ENCODE measurements around the gene MKNK2. TPM values are rescaled to one million over a fixed set of nuclear protein-coding genes. Genes with fewer than 3 reads are reported as not detected.

MKNK2 gene
- total RNA-seq, 1 donor: 82.5 TPM

GRCh38 chr19:2062389-2062729 lies 11.3 kb upstream of the MKNK2 start:
- Histone ChIP-seq H3K9me3 (ENCODE audit: low read depth, low read length) (no peaks in the 10 kb centered on the region), H3K36me3 (ENCODE audit: insufficient read depth, low read length) (no peaks in the 10 kb centered on the region), H4K20me1 (ENCODE audit: insufficient read depth, low read length) (no peaks in the 10 kb centered on the region), H3K4me3 (ENCODE audit: insufficient read depth, low read length) (peak overlapping the region; percentile 82), H2AFZ (ENCODE audit: low read length) (peak overlapping the region; percentile 93), H3K4me1 (ENCODE audit: insufficient read depth, low read length) (peaks cover 29% of the 10 kb centered on the region), H3K4me2 (ENCODE audit: insufficient read depth, low read length) (peak overlapping the region; percentile 93), H3K79me2 (ENCODE audit: insufficient read depth, low read length) (no peaks in the 10 kb centered on the region), H3K27me3 (ENCODE audit: insufficient read depth, low read length) (no peaks in the 10 kb centered on the region), H3K27ac (ENCODE audit: low read depth, low read length) (peak overlapping the region; percentile 96)
- TF ChIP-seq CTCF (IDR thresholded peaks at IDR 0.05; ENCODE audit: extremely low read depth, low read depth, low read length): no peak
- DNase-seq (ENCODE audit: insufficient read length, low spot score, missing footprints): no peak

GRCh38 chr19:2061495-2062388 lies 10.7 kb upstream of the MKNK2 start:
- H4K20me1 ChIP-seq (ENCODE audit: insufficient read depth, low read length): no peaks in the 10 kb centered on the region
- H3K36me3 ChIP-seq (ENCODE audit: insufficient read depth, low read length): no peaks in the 10 kb centered on the region
- peak; percentile 100 for DNase-seq (ENCODE audit: insufficient read length, low spot score, missing footprints)
- H3K9me3 ChIP-seq (ENCODE audit: low read depth, low read length): no peaks in the 10 kb centered on the region
- peaks cover 29% of the 10 kb centered on the region for H3K4me1 ChIP-seq (ENCODE audit: insufficient read depth, low read length)
- H3K4me2 ChIP-seq (ENCODE audit: insufficient read depth, low read length): peak overlapping the region; percentile 93
- TF ChIP-seq CTCF (IDR thresholded peaks at IDR 0.05; ENCODE audit: extremely low read depth, low read depth, low read length): no peak
- H3K27ac ChIP-seq (ENCODE audit: low read depth, low read length): peak overlapping the region; percentile 96
- no peaks in the 10 kb centered on the region for H3K27me3 ChIP-seq (ENCODE audit: insufficient read depth, low read length)
- no peaks in the 10 kb centered on the region for H3K79me2 ChIP-seq (ENCODE audit: insufficient read depth, low read length)
- H3K4me3 ChIP-seq (ENCODE audit: insufficient read depth, low read length): peak overlapping the region; percentile 82
- H2AFZ ChIP-seq (ENCODE audit: low read length): peak overlapping the region; percentile 93

- no peak for DNase-seq (ENCODE audit: insufficient read length, low spot score, missing footprints)
- TF ChIP-seq CTCF (IDR thresholded peaks at IDR 0.05; ENCODE audit: extremely low read depth, low read depth, low read length): no peak
- H3K4me3 ChIP-seq (ENCODE audit: insufficient read depth, low read length): peak overlapping the region; percentile 82
These were observed 9.9 kb upstream of the MKNK2 start for GRCh38 chr19:2060884-2061494.

More at GRCh38 chr19:2060884-2061494, 9.9 kb upstream of the MKNK2 start:
- Histone ChIP-seq H3K4me2 (ENCODE audit: insufficient read depth, low read length) (peak overlapping the region; percentile 93), H4K20me1 (ENCODE audit: insufficient read depth, low read length) (no peaks in the 10 kb centered on the region), H3K9me3 (ENCODE audit: low read depth, low read length) (no peaks in the 10 kb centered on the region), H3K27me3 (ENCODE audit: insufficient read depth, low read length) (no peaks in the 10 kb centered on the region), H2AFZ (ENCODE audit: low read length) (peak overlapping the region; percentile 61), H3K4me1 (ENCODE audit: insufficient read depth, low read length) (peaks cover 34% of the 10 kb centered on the region), H3K27ac (ENCODE audit: low read depth, low read length) (peak overlapping the region; percentile 96), H3K79me2 (ENCODE audit: insufficient read depth, low read length) (no peaks in the 10 kb centered on the region), H3K36me3 (ENCODE audit: insufficient read depth, low read length) (no peaks in the 10 kb centered on the region)

Data from osteoblast (primary cell).